Endodermal cell (in vitro differentiated cells): Measurements from ENCODE around the gene PANK4. TPM values are rescaled to one million over a fixed set of nuclear protein-coding genes. Genes with fewer than 3 reads are reported as not detected.

ENCODE experiments used
- DNase-seq: peaks from one replicate; pipeline ENCODE4 v3.0.0-alpha.2; 2017
- H3K27ac ChIP-seq: 2 replicates; pipeline ENCODE4 v1.5.1; 2013; ENCODE audit warnings: mild to moderate bottlenecking, low read depth, low read length, moderate library complexity
- H3K27me3 ChIP-seq: 2 replicates; pipeline ENCODE4 v1.6.1; 2013; ENCODE audit warnings: mild to moderate bottlenecking, low read length, moderate library complexity; ENCODE audit not compliant: insufficient read depth, control insufficient read depth, poor library complexity, severe bottlenecking
- H3K36me3 ChIP-seq: 2 replicates; pipeline ENCODE4 v1.7.0; 2013; ENCODE audit warnings: mild to moderate bottlenecking, low read length, moderate library complexity; ENCODE audit not compliant: control insufficient read depth, insufficient read depth
- H3K4me1 ChIP-seq: one replicate; pipeline ENCODE4 v1.7.0; 2013; ENCODE audit warnings: low read length; ENCODE audit not compliant: control insufficient read depth, insufficient read depth
- H3K4me3 ChIP-seq: 2 replicates; pipeline ENCODE4 v1.5.1; 2013; ENCODE audit warnings: mild to moderate bottlenecking, low read length, moderate library complexity
- H3K9ac ChIP-seq: 2 replicates; pipeline ENCODE4 v1.6.1; 2013; ENCODE audit warnings: mild to moderate bottlenecking, low read length, moderate library complexity; ENCODE audit not compliant: poor library complexity, severe bottlenecking; ENCODE audit errors: extremely low read depth
- H3K9me3 ChIP-seq: 2 replicates; pipeline ENCODE4 v1.6.1; 2013; ENCODE audit warnings: mild to moderate bottlenecking, low read length, moderate library complexity; ENCODE audit not compliant: control insufficient read depth
- H3K27ac Mint-ChIP-seq: 2 replicates; pipeline ENCODE4 v1.8.0; 2020; ENCODE audit warnings: mixed read lengths
- H3K27me3 Mint-ChIP-seq: 2 replicates; pipeline ENCODE4 v1.8.0; 2021; ENCODE audit warnings: mild to moderate bottlenecking, mixed read lengths; ENCODE audit not compliant: insufficient read depth
- H3K36me3 Mint-ChIP-seq: 2 replicates; pipeline ENCODE4 v1.8.0; 2020; ENCODE audit warnings: low read depth, mixed read lengths
- H3K4me1 Mint-ChIP-seq: 2 replicates; pipeline ENCODE4 v1.8.0; 2020; ENCODE audit warnings: mixed read lengths
- H3K4me3 Mint-ChIP-seq: 2 replicates; pipeline ENCODE4 v1.8.0; 2020; ENCODE audit warnings: mild to moderate bottlenecking, moderate library complexity, mixed read lengths
- H3K9me3 Mint-ChIP-seq: 2 replicates; pipeline ENCODE4 v1.8.0; 2020; ENCODE audit warnings: mild to moderate bottlenecking, mixed read lengths
- WGBS, 2 experiments: methylation state at CpG; one replicate each; pipeline versions ENCODE4 v1.1.5 to v1.1.7; 2013; ENCODE audit warnings: missing lambda C conversion rate in 2 of 2, mixed read lengths in 1 of 2; ENCODE audit not compliant: insufficient coverage in 1 of 2, insufficient read length in 1 of 2; 5-methylcytosine and 5-hydroxymethylcytosine counted together
- total RNA-seq, 2 donors: library from RNA; stranded (reverse); fragmentation: NEBNext Ultra II Directional in 1 of 2; extraction: Animal tissue kit (Norgen Biotek cat#: 25700) in 1 of 2; gene quantifications; 2 replicates in 1 of 2; 3 replicates in 1 of 2; pipeline ENCODE4 v1.2.1, GENCODE V29; 2021
- TF ChIP-seq, protein P1 (sequence below): fragments of 200-600 bp; sonication (generic); conservative IDR thresholded peaks from 2 replicates; pipeline ENCODE4 v1.5.0; 2021; ENCODE audit warnings: antibody characterized with exemption, mild to moderate bottlenecking

PANK4 gene
- total RNA-seq, 2 donors from 2014 or later = 45.6 to 49.5 TPM

- Histone ChIP-seq H3K9me3 (no peaks in the 10 kb centered on the region), H3K36me3 (no peaks in the 10 kb centered on the region), H3K9ac (no peak overlapping the region), H3K27me3 (no peaks in the 10 kb centered on the region), H3K4me3 (no peak overlapping the region), H3K4me1 (no peaks in the 10 kb centered on the region), H3K27ac (no peak overlapping the region)
- H3K4me3 Mint-ChIP-seq = no peak overlapping the region
- no peaks in the 10 kb centered on the region for H3K36me3 Mint-ChIP-seq
- DNase-seq = no peak
- WGBS, 2 experiments = 86 to 89% methylated on average over 7 to 9 of the region's 9 CpGs
- peaks cover 2% of the 10 kb centered on the region for H3K27me3 Mint-ChIP-seq
- no peaks in the 10 kb centered on the region for H3K4me1 Mint-ChIP-seq
- TF ChIP-seq, protein P1, sequence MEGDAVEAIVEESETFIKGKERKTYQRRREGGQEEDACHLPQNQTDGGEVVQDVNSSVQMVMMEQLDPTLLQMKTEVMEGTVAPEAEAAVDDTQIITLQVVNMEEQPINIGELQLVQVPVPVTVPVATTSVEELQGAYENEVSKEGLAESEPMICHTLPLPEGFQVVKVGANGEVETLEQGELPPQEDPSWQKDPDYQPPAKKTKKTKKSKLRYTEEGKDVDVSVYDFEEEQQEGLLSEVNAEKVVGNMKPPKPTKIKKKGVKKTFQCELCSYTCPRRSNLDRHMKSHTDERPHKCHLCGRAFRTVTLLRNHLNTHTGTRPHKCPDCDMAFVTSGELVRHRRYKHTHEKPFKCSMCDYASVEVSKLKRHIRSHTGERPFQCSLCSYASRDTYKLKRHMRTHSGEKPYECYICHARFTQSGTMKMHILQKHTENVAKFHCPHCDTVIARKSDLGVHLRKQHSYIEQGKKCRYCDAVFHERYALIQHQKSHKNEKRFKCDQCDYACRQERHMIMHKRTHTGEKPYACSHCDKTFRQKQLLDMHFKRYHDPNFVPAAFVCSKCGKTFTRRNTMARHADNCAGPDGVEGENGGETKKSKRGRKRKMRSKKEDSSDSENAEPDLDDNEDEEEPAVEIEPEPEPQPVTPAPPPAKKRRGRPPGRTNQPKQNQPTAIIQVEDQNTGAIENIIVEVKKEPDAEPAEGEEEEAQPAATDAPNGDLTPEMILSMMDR = no peak
- no peak overlapping the region for H3K27ac Mint-ChIP-seq
- H3K9me3 Mint-ChIP-seq = peaks cover 10% of the 10 kb centered on the region
Measured at GRCh38 chr1:2486558-2486957, 39.8 kb downstream of the PANK4 start.

DNA sequence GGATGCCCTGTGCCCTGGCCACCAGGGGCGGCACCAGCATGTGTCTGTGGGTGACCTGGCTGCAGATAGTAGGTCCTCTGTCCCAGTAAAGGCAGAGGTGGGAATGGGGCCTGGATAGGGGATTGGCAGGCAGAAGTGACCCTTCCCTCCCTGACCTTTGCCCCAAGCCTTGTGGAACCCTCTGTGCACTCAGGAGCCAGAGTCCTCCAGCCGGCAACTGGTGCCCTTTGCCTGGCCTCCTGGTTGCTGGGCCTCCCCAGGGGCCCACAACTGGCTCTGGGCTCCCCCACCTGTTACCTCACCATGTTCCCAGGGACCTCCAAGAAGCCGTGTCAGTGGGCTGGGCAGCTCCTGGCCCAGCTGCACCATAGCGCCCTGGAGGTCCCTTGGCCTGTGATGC is 40.4 kb downstream of the PANK4 start:
- peaks cover 2% of the 10 kb centered on the region for H3K27me3 Mint-ChIP-seq
- H3K36me3 ChIP-seq = no peaks in the 10 kb centered on the region
- H3K4me1 ChIP-seq = no peaks in the 10 kb centered on the region

GRCh38 chr1:2483970-2484369 is 42.4 kb downstream of the PANK4 start:
- H3K36me3 Mint-ChIP-seq = no peaks in the 10 kb centered on the region
- TF ChIP-seq, protein P1 = no peak

More for the DNA sequence above, 40.4 kb downstream of the PANK4 start:
- Histone ChIP-seq H3K9ac (no peak overlapping the region), H3K27me3 (no peaks in the 10 kb centered on the region), H3K27ac (no peak overlapping the region), H3K9me3 (no peaks in the 10 kb centered on the region), H3K4me3 (no peak overlapping the region)
- no peaks in the 10 kb centered on the region for H3K36me3 Mint-ChIP-seq
- H3K4me3 Mint-ChIP-seq = no peak overlapping the region
- no peak overlapping the region for H3K27ac Mint-ChIP-seq
- TF ChIP-seq, protein P1 = no peak
- no peaks in the 10 kb centered on the region for H3K4me1 Mint-ChIP-seq
- DNase-seq = no peak
- WGBS, 2 experiments = 86 to 93% methylated on average over 1 to 4 of the region's 4 CpGs
- peaks cover 10% of the 10 kb centered on the region for H3K9me3 Mint-ChIP-seq

More at GRCh38 chr1:2483970-2484369, 42.4 kb downstream of the PANK4 start:
- Histone ChIP-seq H3K9ac (no peak overlapping the region), H3K36me3 (no peaks in the 10 kb centered on the region), H3K4me3 (no peak overlapping the region), H3K27ac (no peak overlapping the region), H3K4me1 (no peaks in the 10 kb centered on the region), H3K9me3 (no peaks in the 10 kb centered on the region), H3K27me3 (no peaks in the 10 kb centered on the region)
- H3K27ac Mint-ChIP-seq = no peak overlapping the region
- no peaks in the 10 kb centered on the region for H3K4me1 Mint-ChIP-seq
- peaks cover 2% of the 10 kb centered on the region for H3K27me3 Mint-ChIP-seq
- peaks cover 7% of the 10 kb centered on the region for H3K9me3 Mint-ChIP-seq
- DNase-seq = no peak
- WGBS, 2 experiments = 92% methylated on average over 13 of the region's 16 CpGs; no CpG with 5 or more reads in 1 of the 2 experiments
- no peak overlapping the region for H3K4me3 Mint-ChIP-seq
